H54 (cell line): ENCODE data around the gene SLCO3A1.
A peak's percentile ranks its signal among the peaks of the same experiment; 100 is the strongest.

Experiments used
- DNase-seq: peaks from one replicate; pipeline ENCODE4 v3.0.0; 2011; ENCODE audit warnings: low spot score, mixed read lengths; ENCODE audit not compliant: insufficient read length
- FAIRE-seq: peaks from 3 replicates; lab custom pipeline; 2011; peaks lifted over from hg19 to GRCh38; lab: Jason Lieb, UNC
- POLR2A ChIP-seq: IDR thresholded peaks from 2 replicates; pipeline ENCODE4 v1.6.1; 2011; ENCODE audit warnings: low read depth, mild to moderate bottlenecking, low read length

Gene SLCO3A1

GRCh38 chr15:91968610-91969009, 115.1 kb downstream of the SLCO3A1 start:
- no peak for FAIRE-seq
- DNase-seq: no peak
- TF ChIP-seq POLR2A: no peak

DNA sequence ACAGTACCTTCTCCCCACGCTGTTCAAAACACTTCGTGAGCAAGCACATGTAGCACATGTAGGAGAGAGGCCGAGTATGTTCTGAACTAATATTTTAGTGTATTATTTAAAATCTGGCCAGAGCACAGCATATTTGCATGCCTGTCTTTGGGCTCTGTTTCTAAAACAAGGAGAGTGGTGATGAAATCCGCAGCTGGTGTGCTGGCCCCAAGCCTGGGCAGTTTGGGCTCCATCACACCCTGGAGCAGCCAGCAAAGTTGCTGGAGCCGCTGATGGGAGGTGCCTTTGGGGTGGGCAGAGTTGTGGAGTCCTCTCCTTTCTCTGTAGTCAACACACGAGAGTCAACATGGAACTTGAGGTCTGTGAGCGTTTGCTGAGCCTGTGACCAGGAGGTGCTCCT, 116.6 kb downstream of the SLCO3A1 start:
- FAIRE-seq (no peak), DNase-seq (no peak)
- TF ChIP-seq POLR2A: no peak

DNA sequence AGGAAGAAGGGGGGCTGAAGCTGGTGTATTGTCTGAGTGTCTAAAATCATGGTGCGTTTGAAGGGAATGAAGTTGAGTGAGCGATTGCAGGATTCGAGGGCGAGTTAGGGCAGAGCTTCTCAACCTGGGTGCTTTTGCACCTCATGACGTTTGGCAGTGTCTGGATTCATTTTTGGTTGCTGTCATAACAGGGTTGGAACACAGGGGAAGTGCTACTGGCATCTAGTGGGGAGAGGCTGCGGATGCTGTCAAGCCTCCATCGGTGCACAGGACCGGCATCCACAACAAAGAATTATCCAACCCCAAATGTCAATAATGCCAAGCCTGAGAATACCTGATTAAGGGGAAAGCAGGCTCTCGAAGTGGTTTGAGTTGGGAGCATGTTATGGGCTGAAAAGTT, 120.0 kb downstream of the SLCO3A1 start:
- FAIRE-seq (no peak), DNase-seq (no peak)
- TF ChIP-seq POLR2A: no peak

DNA sequence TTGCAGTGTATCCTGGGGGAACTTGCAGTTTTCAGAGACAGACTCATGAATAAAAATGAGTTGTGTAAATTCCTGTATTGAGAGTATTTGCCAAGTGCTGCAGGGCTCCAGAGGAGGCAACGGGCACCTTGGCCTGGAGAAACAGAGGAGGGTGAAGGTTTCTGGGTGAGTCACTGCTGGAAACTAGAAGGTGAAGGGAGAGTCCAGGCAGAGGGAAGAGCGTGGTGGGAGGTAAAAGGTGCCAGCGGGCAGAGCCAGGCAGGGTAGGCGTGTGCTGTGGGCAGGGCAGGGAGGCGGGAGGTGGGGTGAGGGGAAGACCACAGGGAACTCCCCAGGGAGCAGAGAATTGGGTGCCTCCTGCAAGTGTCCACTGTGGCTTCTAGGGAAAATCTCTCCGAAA, 120.8 kb downstream of the SLCO3A1 start:
- DNase-seq (peak; percentile 13), FAIRE-seq (no peak)
- TF ChIP-seq POLR2A: no peak

GRCh38 chr15:91975241-91975978, 121.9 kb downstream of the SLCO3A1 start:
- FAIRE-seq (no peak), DNase-seq (no peak)
- TF ChIP-seq POLR2A: no peak

DNA sequence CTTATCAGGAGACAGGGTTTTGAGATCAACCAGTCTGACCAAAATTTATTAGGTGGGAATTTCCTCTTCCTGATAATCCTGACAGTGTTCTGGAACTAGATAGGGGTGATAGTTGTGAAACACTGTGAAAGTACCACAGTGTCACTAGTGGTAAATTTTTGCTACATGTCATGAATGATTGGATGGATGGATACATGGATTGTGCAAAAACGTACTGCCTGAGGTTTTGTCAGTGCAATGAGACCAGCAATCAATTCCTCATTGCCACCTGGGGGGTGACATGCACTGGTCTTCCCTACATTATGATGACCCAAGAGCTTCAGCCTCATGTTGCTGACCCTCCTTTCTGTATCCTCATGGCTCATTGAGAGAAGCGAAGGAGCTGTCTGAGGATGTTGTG, 123.5 kb downstream of the SLCO3A1 start:
- no peak for DNase-seq
- no peak for FAIRE-seq
- no peak for TF ChIP-seq POLR2A

- no peak for TF ChIP-seq POLR2A
- DNase-seq: no peak
- no peak for FAIRE-seq
Measured at GRCh38 chr15:91980502-91981267, 127.2 kb downstream of the SLCO3A1 start.

DNA sequence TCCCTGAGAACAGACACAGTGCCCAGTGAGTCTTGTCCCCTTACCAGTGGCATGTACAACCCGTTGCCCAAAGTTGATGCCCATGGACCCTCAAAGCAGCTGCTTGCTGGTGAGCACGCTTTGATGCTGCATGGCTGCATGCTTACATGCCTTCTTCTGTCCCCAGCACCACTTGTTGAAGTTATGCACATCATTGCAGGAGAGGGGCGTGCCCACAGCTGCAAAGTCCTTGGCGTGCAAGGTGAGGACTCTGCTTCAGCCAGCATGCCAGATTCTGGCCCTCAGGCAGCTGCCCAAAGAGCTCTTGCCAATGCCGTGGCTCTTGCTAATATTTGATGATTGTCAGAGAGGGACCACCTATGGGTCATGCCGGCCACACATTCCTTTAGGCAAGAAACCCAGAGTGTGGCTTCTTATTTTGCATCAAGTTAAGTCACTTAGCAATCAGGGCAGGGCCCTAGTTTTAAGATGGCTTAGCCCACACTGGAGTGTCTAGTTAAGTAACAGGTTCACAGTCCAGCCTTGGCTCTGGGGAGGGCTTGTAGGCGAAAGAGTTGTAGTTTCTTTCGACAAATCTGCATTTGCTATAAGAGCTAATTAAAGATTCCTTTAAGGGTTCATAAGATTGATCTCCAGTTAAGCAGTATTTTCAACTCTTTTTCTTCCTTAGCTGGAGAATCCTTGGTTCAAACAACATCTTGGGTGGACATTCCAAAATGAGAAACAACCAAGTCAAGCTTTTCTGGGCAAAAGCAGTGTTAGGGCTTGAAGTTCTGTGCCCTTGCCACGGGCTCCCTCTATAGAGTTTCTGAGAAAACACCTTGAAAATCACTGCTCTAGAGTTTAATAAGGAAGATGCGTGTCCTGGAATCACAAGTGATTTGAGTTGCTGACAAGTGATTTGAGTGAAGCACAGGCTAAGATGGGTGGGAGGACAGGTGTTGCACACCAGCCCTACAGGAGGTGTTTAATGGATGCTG, 128.6 kb downstream of the SLCO3A1 start:
- no peak for DNase-seq
- FAIRE-seq: no peak
- no peak for TF ChIP-seq POLR2A

GRCh38 chr15:91983729-91984340, 130.3 kb downstream of the SLCO3A1 start:
- FAIRE-seq: no peak
- no peak for TF ChIP-seq POLR2A
- no peak for DNase-seq

DNA sequence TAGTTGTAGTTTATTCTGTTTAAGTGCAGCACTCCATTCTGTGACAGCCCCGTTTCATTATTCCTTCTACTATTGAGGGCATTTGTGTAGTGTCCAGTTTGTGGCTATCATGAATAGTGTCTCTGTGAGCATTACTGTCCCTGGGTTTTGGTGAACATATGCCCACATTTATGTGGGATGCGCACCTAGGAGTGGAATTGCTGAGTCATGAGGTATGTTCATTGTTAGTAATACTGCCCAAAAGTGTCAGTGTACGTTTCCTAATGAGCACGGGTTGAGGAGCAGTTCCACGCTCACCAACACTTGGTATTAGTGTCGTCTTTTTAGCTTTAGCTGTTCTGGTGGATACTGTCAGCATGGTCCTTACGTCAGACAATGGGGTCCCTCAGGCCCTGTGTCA, 131.8 kb downstream of the SLCO3A1 start:
- DNase-seq (no peak), FAIRE-seq (no peak)
- no peak for TF ChIP-seq POLR2A

GRCh38 chr15:91988071-91988470, 134.6 kb downstream of the SLCO3A1 start:
- FAIRE-seq: no peak
- TF ChIP-seq POLR2A: no peak

GRCh38 chr15:91988655-91989054, 135.1 kb downstream of the SLCO3A1 start:
- DNase-seq (no peak), FAIRE-seq (no peak)
- no peak for TF ChIP-seq POLR2A

More at GRCh38 chr15:91988071-91988470, 134.6 kb downstream of the SLCO3A1 start:
- no peak for DNase-seq

DNA sequence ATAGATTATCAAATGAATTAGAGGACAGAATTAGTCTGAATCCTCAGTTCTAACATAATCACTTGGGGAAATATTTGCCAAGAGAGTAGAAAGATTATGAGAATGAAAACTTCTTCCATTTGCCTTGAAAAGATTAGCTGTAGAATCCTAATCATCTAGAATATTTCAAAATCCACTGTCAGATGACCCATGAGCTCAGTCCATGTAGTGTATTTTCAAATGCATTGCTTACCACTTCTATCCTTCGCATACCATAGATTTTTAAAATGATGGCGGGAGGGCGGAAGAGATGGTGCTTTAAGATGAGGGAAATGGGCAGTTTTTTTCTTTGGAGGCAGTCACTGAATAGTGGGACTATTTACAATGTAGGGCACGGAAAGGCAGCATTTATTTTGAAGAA, 136.3 kb downstream of the SLCO3A1 start:
- TF ChIP-seq POLR2A: no peak
- DNase-seq (no peak), FAIRE-seq (no peak)
